ENCODE data around the gene IFNAR1. TPM values are rescaled to one million over a fixed set of nuclear protein-coding genes. Genes with fewer than 3 reads are reported as not detected.

IFNAR1 gene
- total RNA-seq, 4 donors from 2014 or later = 28.9 to 44.1 (median 31.9) TPM

DNA sequence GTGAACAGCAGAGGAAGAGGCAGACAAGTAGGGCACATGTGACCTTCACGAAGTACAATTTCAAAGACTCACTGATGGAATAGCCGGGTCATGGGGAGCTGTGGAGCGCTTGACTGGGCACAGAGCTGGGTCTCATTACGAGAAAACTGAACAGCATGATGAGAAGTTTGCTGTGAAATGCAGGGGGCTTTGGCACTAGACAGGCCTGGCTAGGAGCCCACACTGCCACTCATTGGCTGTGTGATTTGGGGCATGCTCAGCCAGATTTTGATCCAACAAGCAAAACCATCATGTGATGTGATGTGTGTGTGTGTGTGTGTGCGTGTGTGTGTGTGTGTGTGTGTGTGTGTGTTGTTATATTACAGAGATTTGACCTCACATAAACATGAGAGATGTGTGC is 73.6 kb downstream of the IFNAR1 start:
- Histone ChIP-seq H3K9me3 (no peaks in the 10 kb centered on the region), H3K27me3 (no peaks in the 10 kb centered on the region), H3K4me1 (peaks cover 0 to 35% (median 21%) of the 10 kb centered on the region in 3 donors), H3K27ac (no peak overlapping the region), H3K4me3 (no peak overlapping the region), H3K36me3 (no peaks in the 10 kb centered on the region)
- WGBS, 2 donors (ENCODE audit: low coverage in 1 of 2) = 78 to 98% methylated on average over 5 of the region's 5 CpGs
- no peak for ATAC-seq
- TF ChIP-seq POLR2A (IDR thresholded peaks at IDR 0.05) = no peak
- TF ChIP-seq, protein P1, sequence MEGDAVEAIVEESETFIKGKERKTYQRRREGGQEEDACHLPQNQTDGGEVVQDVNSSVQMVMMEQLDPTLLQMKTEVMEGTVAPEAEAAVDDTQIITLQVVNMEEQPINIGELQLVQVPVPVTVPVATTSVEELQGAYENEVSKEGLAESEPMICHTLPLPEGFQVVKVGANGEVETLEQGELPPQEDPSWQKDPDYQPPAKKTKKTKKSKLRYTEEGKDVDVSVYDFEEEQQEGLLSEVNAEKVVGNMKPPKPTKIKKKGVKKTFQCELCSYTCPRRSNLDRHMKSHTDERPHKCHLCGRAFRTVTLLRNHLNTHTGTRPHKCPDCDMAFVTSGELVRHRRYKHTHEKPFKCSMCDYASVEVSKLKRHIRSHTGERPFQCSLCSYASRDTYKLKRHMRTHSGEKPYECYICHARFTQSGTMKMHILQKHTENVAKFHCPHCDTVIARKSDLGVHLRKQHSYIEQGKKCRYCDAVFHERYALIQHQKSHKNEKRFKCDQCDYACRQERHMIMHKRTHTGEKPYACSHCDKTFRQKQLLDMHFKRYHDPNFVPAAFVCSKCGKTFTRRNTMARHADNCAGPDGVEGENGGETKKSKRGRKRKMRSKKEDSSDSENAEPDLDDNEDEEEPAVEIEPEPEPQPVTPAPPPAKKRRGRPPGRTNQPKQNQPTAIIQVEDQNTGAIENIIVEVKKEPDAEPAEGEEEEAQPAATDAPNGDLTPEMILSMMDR (IDR thresholded peaks at IDR 0.05) = no peak

DNA sequence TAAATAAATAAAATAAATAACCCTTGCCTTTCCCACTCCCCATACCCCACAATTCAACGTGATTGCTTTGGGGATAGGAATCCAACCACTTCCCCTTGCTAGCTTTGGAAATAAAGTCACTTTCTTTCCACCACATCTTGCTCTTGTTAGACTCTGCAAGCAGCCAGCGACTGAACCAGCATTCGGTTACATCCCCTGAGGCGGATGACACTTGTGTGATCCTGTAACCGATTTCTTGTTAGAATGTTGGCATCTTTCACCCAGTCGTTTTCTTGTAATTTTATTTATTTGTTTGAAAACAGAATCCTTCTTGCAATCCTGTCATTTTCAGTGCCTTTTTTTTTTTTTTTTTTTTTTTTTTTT is 76.8 kb downstream of the IFNAR1 start:
- no peaks in the 10 kb centered on the region for H3K27me3 ChIP-seq
- no peaks in the 10 kb centered on the region for H3K36me3 ChIP-seq
- H3K4me1 ChIP-seq = peaks cover 0 to 41% (median 12%) of the 10 kb centered on the region in 3 donors
- TF ChIP-seq EP300 (IDR thresholded peaks at IDR 0.05) (no peak), POLR2A (IDR thresholded peaks at IDR 0.05) (no peak), POLR2AphosphoS5 (IDR thresholded peaks at IDR 0.05) (no peak)
- TF ChIP-seq, protein P1 (IDR thresholded peaks at IDR 0.05) = no peak
- H3K9me3 ChIP-seq = no peaks in the 10 kb centered on the region
- 73 to 87% methylated on average over 6 of the region's 6 CpGs for WGBS, 2 donors (ENCODE audit: low coverage in 1 of 2)
- no peak overlapping the region for H3K4me3 ChIP-seq
- ATAC-seq = no peak
- peak overlapping the region in 1 of 4 donors; percentile 96 for H3K27ac ChIP-seq

DNA sequence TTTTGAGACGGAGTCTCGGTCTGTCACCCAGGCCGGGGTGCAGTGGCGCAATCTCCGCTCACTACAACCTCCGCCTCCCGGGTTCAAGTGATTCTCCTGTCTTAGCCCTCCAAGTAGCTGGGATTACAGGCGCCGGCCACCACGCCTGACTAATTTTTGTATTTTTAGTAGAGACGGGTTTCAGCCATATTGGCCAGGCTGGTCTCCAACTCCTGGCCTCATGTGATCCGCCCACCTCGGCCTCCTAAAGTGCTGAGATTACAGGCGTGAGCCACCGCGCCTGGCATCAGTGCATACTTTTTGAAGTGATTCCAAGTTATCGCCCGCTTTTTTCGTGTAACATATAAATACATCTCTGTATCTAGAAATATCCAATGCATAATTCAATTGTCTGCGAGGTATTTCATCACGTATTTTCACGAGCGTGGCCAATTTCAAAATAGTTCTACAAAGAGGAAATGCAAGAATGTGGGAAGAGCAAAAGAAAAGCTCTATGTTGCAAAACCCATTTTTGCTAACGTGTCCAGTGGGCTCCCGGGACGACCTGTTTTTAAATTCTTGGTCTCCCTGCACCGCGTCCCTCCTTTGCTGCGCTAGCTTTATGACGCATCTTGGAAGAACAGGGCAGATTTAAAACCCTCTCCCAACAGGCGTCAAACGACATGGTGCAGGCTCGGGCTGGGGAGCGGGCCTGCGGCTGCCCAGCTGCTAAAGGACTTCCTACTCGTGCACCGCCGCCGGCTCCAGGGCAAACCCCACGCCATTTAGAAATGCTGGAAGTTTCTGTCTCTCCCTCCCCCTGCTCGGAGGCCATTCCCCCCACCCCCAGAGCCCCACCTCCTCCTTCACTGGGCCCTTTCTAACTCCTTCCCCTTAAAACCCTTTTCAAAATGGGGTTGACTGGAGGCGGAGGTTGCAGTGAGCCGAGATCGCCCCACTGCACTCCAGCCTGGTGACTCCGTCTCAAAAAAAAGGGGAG is 77.5 kb downstream of the IFNAR1 start:
- Histone ChIP-seq H3K27ac (peak overlapping the region; percentile 91 to 96 (median 93)), H3K4me1 (peaks cover 0 to 44% (median 8%) of the 10 kb centered on the region in 3 donors)
- no peak for TF ChIP-seq EP300 (IDR thresholded peaks at IDR 0.05)
- TF ChIP-seq POLR2AphosphoS5 (IDR thresholded peaks at IDR 0.05) = peak; percentile 53
- TF ChIP-seq POLR2A (IDR thresholded peaks at IDR 0.05) = peak; percentile 53 to 54
- TF ChIP-seq, protein P1 (IDR thresholded peaks at IDR 0.05) = no peak

DNA sequence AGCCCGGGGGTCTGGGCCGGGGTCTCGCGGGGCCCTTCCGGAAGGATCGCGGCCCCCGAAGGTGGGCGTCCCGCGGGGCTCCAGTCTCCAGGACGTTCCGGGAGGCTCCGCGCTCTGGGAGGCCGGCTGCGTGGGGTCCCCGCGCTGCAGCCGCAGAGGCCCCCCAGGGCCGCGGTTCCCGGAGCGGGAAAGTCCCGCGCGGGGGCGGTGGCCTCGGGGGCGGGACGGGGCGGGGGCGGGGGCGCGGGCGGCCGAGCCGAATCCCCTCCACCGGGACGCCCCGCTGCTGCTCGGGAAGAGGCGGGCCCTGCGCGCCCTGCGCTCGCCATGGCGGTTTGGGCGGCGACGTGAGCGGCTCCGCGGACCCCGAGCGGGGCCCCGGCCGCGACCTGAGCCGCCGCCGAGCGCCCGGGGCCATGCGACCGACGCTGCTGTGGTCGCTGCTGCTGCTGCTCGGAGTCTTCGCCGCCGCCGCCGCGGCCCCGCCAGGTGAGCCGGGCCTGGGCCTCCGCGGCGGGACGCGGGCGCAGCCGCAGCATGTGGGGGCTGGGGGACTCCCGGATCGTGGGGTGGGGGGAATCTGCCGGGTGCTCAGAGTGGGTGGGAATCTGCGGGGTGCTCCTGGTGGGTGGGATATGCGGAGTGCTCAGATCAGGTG is 78.5 kb downstream of the IFNAR1 start, which contains the start of gene IFNGR2:
TSS of gene IFNGR2 (plus strand) at position 286 of the 658 bp plus-strand sequence. CDS start at position 417, 131 bp downstream.
- ATAC-seq = peak; percentile 50
- H3K27me3 ChIP-seq = no peaks in the 10 kb centered on the region
- H3K9me3 ChIP-seq = no peaks in the 10 kb centered on the region
- no peaks in the 10 kb centered on the region for H3K36me3 ChIP-seq
- peak within 1 kb of the TSS; percentile 91 to 96 (median 93) for H3K27ac ChIP-seq
- WGBS, 2 donors (ENCODE audit: low coverage in 1 of 2) = no CpG with 5 or more reads among the region's 89 CpGs
- H3K4me3 ChIP-seq = peak within 1 kb of the TSS; percentile 96
- H3K4me1 ChIP-seq = peaks cover 0 to 53% (median 8%) of the 10 kb centered on the region in 3 donors
- peak in 1 of 2 donors; percentile 49 for TF ChIP-seq POLR2A (IDR thresholded peaks at IDR 0.05)
- TF ChIP-seq POLR2AphosphoS5 (IDR thresholded peaks at IDR 0.05) = peak; percentile 29
- TF ChIP-seq, protein P1 (IDR thresholded peaks at IDR 0.05) = no peak
- no peak for TF ChIP-seq EP300 (IDR thresholded peaks at IDR 0.05)

More for the DNA sequence above, 77.5 kb downstream of the IFNAR1 start:
- ATAC-seq = peak; percentile 78
- Histone ChIP-seq H3K4me3 (peak overlapping the region; percentile 96), H3K36me3 (no peaks in the 10 kb centered on the region), H3K27me3 (no peaks in the 10 kb centered on the region), H3K9me3 (no peaks in the 10 kb centered on the region)
- 35 to 54% methylated on average over 26 to 30 of the region's 45 CpGs for WGBS, 2 donors (ENCODE audit: low coverage in 1 of 2)
